Neural cell (in vitro differentiated cells): ENCODE measurements around the gene PTPN5. TPM values are rescaled to one million over a fixed set of nuclear protein-coding genes. Genes with fewer than 3 reads are reported as not detected.

Source experiments
- H2AFZ ChIP-seq: fragments of 200-600, 300-800 bp; sonication (generic), shearing (Covaris generic); 2 replicates; pipeline ENCODE4 v1.6.0; 2014; ENCODE audit warnings: low read depth, mild to moderate bottlenecking, antibody characterized with exemption, low read length, moderate library complexity
- H3F3A ChIP-seq: fragments of 200-600 bp; shearing (Covaris generic); 2 replicates; pipeline ENCODE4 v1.6.1; 2016; ENCODE audit warnings: mild to moderate bottlenecking, moderate library complexity, mixed read lengths, antibody characterized with exemption, low read length; ENCODE audit not compliant: insufficient read depth, poor library complexity, severe bottlenecking
- H3K27ac ChIP-seq: fragments of 200-600, 300-800 bp; sonication (generic), shearing (Covaris generic); 2 replicates; pipeline ENCODE4 v1.5.1; 2014; ENCODE audit warnings: mild to moderate bottlenecking, low read length, moderate library complexity
- H3K27me3 ChIP-seq: fragments of 300-800, 200-600 bp; sonication (generic), shearing (Covaris generic); 2 replicates; pipeline ENCODE4 v1.6.0; 2014; ENCODE audit warnings: mild to moderate bottlenecking, low read depth, low read length, moderate library complexity; ENCODE audit not compliant: insufficient read depth
- H3K36me3 ChIP-seq: fragments of 300-800, 200-600 bp; sonication (generic), shearing (Covaris generic); 2 replicates; pipeline ENCODE4 v1.5.1; 2014; ENCODE audit warnings: mild to moderate bottlenecking, antibody characterized with exemption, low read length, moderate library complexity; ENCODE audit not compliant: insufficient read depth
- H3K4me2 ChIP-seq: fragments of 300-800, 200-600 bp; sonication (generic), shearing (Covaris generic); 2 replicates; pipeline ENCODE4 v1.6.0; 2014; ENCODE audit warnings: mild to moderate bottlenecking, low read length
- H3K4me3 ChIP-seq: fragments of 300-800, 200-600 bp; sonication (generic), shearing (Covaris generic); 2 replicates; pipeline ENCODE4 v1.5.1; 2014; ENCODE audit warnings: mild to moderate bottlenecking, low read length, moderate library complexity
- H3K79me2 ChIP-seq: fragments of 200-600 bp; shearing (Covaris generic); replicated peaks from 2 replicates; pipeline ENCODE4 v1.6.0; 2014; ENCODE audit warnings: mild to moderate bottlenecking, low read length, moderate library complexity; ENCODE audit not compliant: insufficient read depth
- H3K9ac ChIP-seq: fragments of 300-800, 200-600 bp; sonication (generic), shearing (Covaris generic); 2 replicates; pipeline ENCODE4 v1.6.1; 2016; ENCODE audit warnings: mild to moderate bottlenecking, low read length, mixed read lengths
- H3K9me2 ChIP-seq: fragments of 200-600 bp; shearing (Covaris generic); 2 replicates; pipeline ENCODE4 v1.6.1; 2016; ENCODE audit warnings: mild to moderate bottlenecking, low read length, mixed read lengths; ENCODE audit not compliant: insufficient read depth
- H3K9me3 ChIP-seq: fragments of 200-600, 300-800 bp; sonication (generic), shearing (Covaris generic); 2 replicates; pipeline ENCODE4 v1.6.1; 2016; ENCODE audit warnings: mild to moderate bottlenecking, mixed run types, low read length, moderate library complexity, mixed read lengths
- H4K20me1 ChIP-seq: fragments of 200-600 bp; shearing (Covaris generic); 2 replicates; pipeline ENCODE4 v1.6.1; 2016; ENCODE audit warnings: mild to moderate bottlenecking, mixed run types; ENCODE audit not compliant: insufficient read depth
- CTCF ChIP-seq: fragments of 450-650 bp; IDR thresholded peaks from 2 replicates; pipeline ENCODE4 v1.5.1; 2014; ENCODE audit warnings: antibody characterized with exemption, mild to moderate bottlenecking, moderate library complexity; ENCODE audit not compliant: poor library complexity, severe bottlenecking
- EP300 ChIP-seq: fragments of 450-650 bp; conservative IDR thresholded peaks from 2 replicates; pipeline ENCODE4 v1.6.1; 2014; ENCODE audit warnings: antibody characterized with exemption, mild to moderate bottlenecking, moderate library complexity; ENCODE audit not compliant: poor library complexity, severe bottlenecking
- EZH2 ChIP-seq: fragments of 200-600, 300-800 bp; shearing (Covaris generic), sonication (generic); IDR thresholded peaks from 2 replicates; pipeline ENCODE4 v1.6.1; 2014; ENCODE audit warnings: antibody characterized with exemption, low read length, borderline replicate concordance, mild to moderate bottlenecking; ENCODE audit not compliant: insufficient read depth, poor library complexity, severe bottlenecking
- MXI1 ChIP-seq: fragments of 450-650 bp; conservative IDR thresholded peaks from 2 replicates; pipeline ENCODE4 v1.6.1; 2014; ENCODE audit warnings: antibody characterized with exemption, mild to moderate bottlenecking; ENCODE audit not compliant: poor library complexity, severe bottlenecking
- POLR2AphosphoS5 ChIP-seq: IDR thresholded peaks from 2 replicates; pipeline ENCODE4 v1.6.1; 2012
- RAD21 ChIP-seq: fragments of 450-650 bp; conservative IDR thresholded peaks from 2 replicates; pipeline ENCODE4 v1.6.1; 2014; ENCODE audit warnings: antibody characterized with exemption, mild to moderate bottlenecking, moderate library complexity
- REST ChIP-seq: IDR thresholded peaks from 2 replicates; pipeline ENCODE4 v1.6.1; 2012; ENCODE audit warnings: borderline replicate concordance
- SMC3 ChIP-seq: fragments of 450-650 bp; conservative IDR thresholded peaks from 2 replicates; pipeline ENCODE4 v1.6.1; 2014; ENCODE audit warnings: antibody characterized with exemption, mild to moderate bottlenecking, moderate library complexity; ENCODE audit not compliant: poor library complexity
- TAF1 ChIP-seq: IDR thresholded peaks from 2 replicates; pipeline ENCODE4 v1.6.1; 2012; ENCODE audit warnings: low read depth
- polyA plus RNA-seq: library from polyadenylated mRNA; depleted of rRNA; stranded (reverse); fragments of >200 nt; gene quantifications from 2 replicates; pipeline ENCODE4 v1.2.3, GENCODE V29; 2014

PTPN5 gene
- polyA plus RNA-seq, 1 donor from 2014 or later = 122 TPM

- no peaks in the 10 kb centered on the region for H3F3A ChIP-seq
- TF ChIP-seq EP300 (no peak), MXI1 (no peak), EZH2 (no peak), POLR2AphosphoS5 (no peak), REST (no peak), TAF1 (no peak), RAD21 (no peak), SMC3 (no peak), CTCF (no peak)
- H2AFZ ChIP-seq = no peak overlapping the region
- peak overlapping the region; percentile 58 for H3K4me2 ChIP-seq
- peak overlapping the region; percentile 87 for H3K9ac ChIP-seq
- H3K79me2 ChIP-seq = no peaks in the 10 kb centered on the region
- no peaks in the 10 kb centered on the region for H4K20me1 ChIP-seq
- H3K27me3 ChIP-seq = no peaks in the 10 kb centered on the region
- no peaks in the 10 kb centered on the region for H3K36me3 ChIP-seq
- no peak overlapping the region for H3K27ac ChIP-seq
- H3K4me3 ChIP-seq = peak overlapping the region; percentile 85
- no peaks in the 10 kb centered on the region for H3K9me3 ChIP-seq
- no peaks in the 10 kb centered on the region for H3K9me2 ChIP-seq
Observed at GRCh38 chr11:18699848-18700261, 91.7 kb downstream of the PTPN5 start.

- Histone ChIP-seq H3K4me2 (peak overlapping the region; percentile 58), H3K27ac (no peak overlapping the region), H2AFZ (peak overlapping the region; percentile 56), H3K27me3 (no peaks in the 10 kb centered on the region), H3K4me3 (peak overlapping the region; percentile 85), H3K36me3 (no peaks in the 10 kb centered on the region), H3K9me2 (no peaks in the 10 kb centered on the region), H3K79me2 (no peaks in the 10 kb centered on the region), H4K20me1 (no peaks in the 10 kb centered on the region), H3F3A (no peaks in the 10 kb centered on the region), H3K9me3 (no peaks in the 10 kb centered on the region), H3K9ac (peak overlapping the region; percentile 87)
- TF ChIP-seq EP300 (no peak), MXI1 (no peak), TAF1 (no peak), POLR2AphosphoS5 (no peak), RAD21 (no peak), EZH2 (no peak), SMC3 (no peak), REST (no peak), CTCF (no peak)
Observed at GRCh38 chr11:18699269-18699596, 92.4 kb downstream of the PTPN5 start.
